SK-N-SH treated with all-trans-retinoic acid at 6 μM for 48 hours (cell line): ENCODE data around the gene KCNAB3.

Source experiments
- ATAC-seq: fragments of 200-7000 bp; cut with Tn5 transposase; 3 replicates; pipeline ENCODE4 v1.9.1; 2020; ENCODE audit warnings: mild to moderate bottlenecking, moderate library complexity
- ARNTL ChIP-seq: fragments of 450-650 bp; formaldehyde crosslinking; IDR thresholded peaks from 2 replicates; pipeline ENCODE4 v1.5.0; 2020; ENCODE audit warnings: low read depth, mild to moderate bottlenecking, moderate library complexity, borderline replicate concordance
- BACH2 ChIP-seq: fragments of 250-450 bp; sonication (Bioruptor Pico); IDR thresholded peaks from 2 replicates; pipeline ENCODE4 v1.9.0; 2021; ENCODE audit warnings: mild to moderate bottlenecking, borderline replicate concordance
- CSDC2 ChIP-seq: fragments of 250-450 bp; sonication (Bioruptor Pico); IDR thresholded peaks from 2 replicates; pipeline ENCODE4 v1.5.0; 2020; ENCODE audit warnings: mild to moderate bottlenecking, moderate library complexity
- ESRRG ChIP-seq: fragments of 250-450 bp; sonication (Bioruptor Pico); IDR thresholded peaks from 2 replicates; pipeline ENCODE4 v1.6.1; 2021; ENCODE audit warnings: mild to moderate bottlenecking
- OSR1 ChIP-seq: fragments of 250-450 bp; sonication (Bioruptor Pico); IDR thresholded peaks from 2 replicates; pipeline ENCODE4 v1.8.0; 2022; ENCODE audit warnings: moderate library complexity, mild to moderate bottlenecking, inconsistent platforms
- PATZ1 ChIP-seq: fragments of 250-450 bp; sonication (Bioruptor Pico); IDR thresholded peaks from 2 replicates; pipeline ENCODE4 v1.8.0; 2020; ENCODE audit warnings: mild to moderate bottlenecking, moderate library complexity, borderline replicate concordance
- RARB ChIP-seq: fragments of 250-450 bp; sonication (Bioruptor Pico); IDR thresholded peaks from 2 replicates; pipeline ENCODE4 v1.8.0; 2021; ENCODE audit warnings: mild to moderate bottlenecking, moderate library complexity
- TCF4 ChIP-seq: fragments of 250-450 bp; sonication (Bioruptor Pico); IDR thresholded peaks from 2 replicates; pipeline ENCODE4 v1.8.0; 2021; ENCODE audit warnings: mild to moderate bottlenecking, moderate library complexity, borderline replicate concordance
- TSHZ2 ChIP-seq: fragments of 250-450 bp; sonication (Bioruptor Pico); IDR thresholded peaks from 2 replicates; pipeline ENCODE4 v1.5.0; 2020; ENCODE audit warnings: mild to moderate bottlenecking, moderate library complexity
- ZC3H10 ChIP-seq: fragments of 250-450 bp; sonication (Bioruptor Pico); IDR thresholded peaks from 2 replicates; pipeline ENCODE4 v1.5.1; 2021; ENCODE audit warnings: mild to moderate bottlenecking, moderate library complexity
- ZFP3 ChIP-seq: fragments of 250-450 bp; sonication (Bioruptor Pico); IDR thresholded peaks from 2 replicates; pipeline ENCODE4 v1.5.0; 2020; ENCODE audit warnings: mild to moderate bottlenecking, moderate library complexity
- ZFP30 ChIP-seq: fragments of 450-650 bp; formaldehyde crosslinking; IDR thresholded peaks from 2 replicates; pipeline ENCODE4 v1.5.0; 2022; ENCODE audit warnings: mild to moderate bottlenecking, moderate library complexity
- ZNF565 ChIP-seq: fragments of 450-650 bp; formaldehyde crosslinking; conservative IDR thresholded peaks from 2 replicates; pipeline ENCODE4 v1.5.0; 2020; ENCODE audit warnings: low read depth, mild to moderate bottlenecking, moderate library complexity
- ZNF70 ChIP-seq: fragments of 450-650 bp; formaldehyde crosslinking; IDR thresholded peaks from 2 replicates; pipeline ENCODE4 v1.5.0; 2020; ENCODE audit warnings: mild to moderate bottlenecking, moderate library complexity
- ZNF8 ChIP-seq: fragments of 450-650 bp; formaldehyde crosslinking; IDR thresholded peaks from 2 replicates; pipeline ENCODE4 v1.5.0; 2020; ENCODE audit warnings: mild to moderate bottlenecking, moderate library complexity
- TF ChIP-seq, protein P1 (sequence below): fragments of 250-450 bp; sonication (Bioruptor Pico); IDR thresholded peaks from 2 replicates; pipeline ENCODE4 v1.8.0; 2021; ENCODE audit warnings: low read depth, mild to moderate bottlenecking, moderate library complexity, borderline replicate concordance
- TF ChIP-seq, protein P2 (sequence below): fragments of 250-450 bp; sonication (Bioruptor Pico); IDR thresholded peaks from 2 replicates; pipeline ENCODE4 v1.5.1; 2021; ENCODE audit warnings: mild to moderate bottlenecking, moderate library complexity
- TF ChIP-seq, protein P3 (sequence below): fragments of 250-450 bp; sonication (Bioruptor Pico); IDR thresholded peaks from 2 replicates; pipeline ENCODE4 v1.5.1; 2020; ENCODE audit warnings: low read depth, mild to moderate bottlenecking, moderate library complexity

KCNAB3 gene

GRCh38 chr17:7882068-7882467 is 47.6 kb downstream of the KCNAB3 start:
- TF ChIP-seq TCF4 (CRISPR knock-in tag): no peak
- TF ChIP-seq OSR1: no peak
- TF ChIP-seq ZNF70 (CRISPR knock-in tag): no peak
- no peak for TF ChIP-seq TSHZ2 (CRISPR knock-in tag)
- no peak for ATAC-seq

GRCh38 chr17:7881276-7882054 is 48.2 kb downstream of the KCNAB3 start:
- peak; percentile 32 for ATAC-seq

DNA sequence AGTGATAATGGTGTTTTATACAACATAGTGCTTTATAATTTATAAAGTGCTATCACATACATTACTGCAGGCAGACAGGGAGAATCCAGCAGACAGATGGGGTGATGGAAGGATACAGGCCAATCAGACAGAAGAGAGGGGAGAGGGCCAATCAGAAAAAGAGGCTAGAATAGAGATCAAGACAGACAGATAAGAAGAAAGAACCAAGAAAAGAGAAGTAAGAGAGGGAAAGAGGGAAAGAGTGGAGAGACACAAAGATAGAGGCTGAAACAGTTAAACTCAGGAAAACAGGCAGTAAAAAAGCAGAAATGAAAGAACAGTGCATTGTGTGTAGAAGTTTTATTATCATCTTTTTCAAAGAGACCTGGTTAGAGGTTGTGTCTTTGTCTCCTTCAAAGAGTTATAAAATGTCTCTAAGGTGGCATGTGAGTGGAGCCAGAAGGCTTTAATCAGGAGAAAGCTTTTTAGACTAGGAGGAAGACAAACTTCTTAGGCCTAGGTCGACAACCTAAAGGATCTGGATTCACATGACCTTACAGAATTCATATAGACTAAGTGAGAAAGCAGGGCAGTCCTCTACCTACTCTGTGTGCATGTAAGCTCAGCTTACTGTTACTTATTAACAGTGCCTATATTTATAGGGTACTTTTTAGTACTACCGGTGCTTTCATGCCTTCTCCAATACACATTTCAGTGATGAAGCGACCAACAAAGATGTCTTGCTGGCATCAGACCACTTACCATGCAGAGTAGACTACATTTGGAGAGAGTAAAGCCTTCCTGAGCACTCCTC is 49.4 kb downstream of the KCNAB3 start:
- ATAC-seq: no peak
- TF ChIP-seq, protein P1, sequence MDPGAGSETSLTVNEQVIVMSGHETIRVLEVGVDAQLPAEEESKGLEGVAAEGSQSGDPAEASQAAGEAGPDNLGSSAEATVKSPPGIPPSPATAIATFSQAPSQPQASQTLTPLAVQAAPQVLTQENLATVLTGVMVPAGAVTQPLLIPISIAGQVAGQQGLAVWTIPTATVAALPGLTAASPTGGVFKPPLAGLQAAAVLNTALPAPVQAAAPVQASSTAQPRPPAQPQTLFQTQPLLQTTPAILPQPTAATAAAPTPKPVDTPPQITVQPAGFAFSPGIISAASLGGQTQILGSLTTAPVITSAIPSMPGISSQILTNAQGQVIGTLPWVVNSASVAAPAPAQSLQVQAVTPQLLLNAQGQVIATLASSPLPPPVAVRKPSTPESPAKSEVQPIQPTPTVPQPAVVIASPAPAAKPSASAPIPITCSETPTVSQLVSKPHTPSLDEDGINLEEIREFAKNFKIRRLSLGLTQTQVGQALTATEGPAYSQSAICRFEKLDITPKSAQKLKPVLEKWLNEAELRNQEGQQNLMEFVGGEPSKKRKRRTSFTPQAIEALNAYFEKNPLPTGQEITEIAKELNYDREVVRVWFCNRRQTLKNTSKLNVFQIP: no peak
- TF ChIP-seq ESRRG (CRISPR knock-in tag) (no peak), ZFP3 (CRISPR knock-in tag) (no peak), PATZ1 (CRISPR knock-in tag) (no peak), ARNTL (CRISPR knock-in tag) (no peak), ZNF565 (no peak), TSHZ2 (CRISPR knock-in tag) (no peak), OSR1 (no peak), RARB (no peak), CSDC2 (no peak), ZNF8 (no peak), ZFP30 (no peak), BACH2 (no peak)

More at GRCh38 chr17:7881276-7882054, 48.2 kb downstream of the KCNAB3 start:
- TF ChIP-seq, protein P2, sequence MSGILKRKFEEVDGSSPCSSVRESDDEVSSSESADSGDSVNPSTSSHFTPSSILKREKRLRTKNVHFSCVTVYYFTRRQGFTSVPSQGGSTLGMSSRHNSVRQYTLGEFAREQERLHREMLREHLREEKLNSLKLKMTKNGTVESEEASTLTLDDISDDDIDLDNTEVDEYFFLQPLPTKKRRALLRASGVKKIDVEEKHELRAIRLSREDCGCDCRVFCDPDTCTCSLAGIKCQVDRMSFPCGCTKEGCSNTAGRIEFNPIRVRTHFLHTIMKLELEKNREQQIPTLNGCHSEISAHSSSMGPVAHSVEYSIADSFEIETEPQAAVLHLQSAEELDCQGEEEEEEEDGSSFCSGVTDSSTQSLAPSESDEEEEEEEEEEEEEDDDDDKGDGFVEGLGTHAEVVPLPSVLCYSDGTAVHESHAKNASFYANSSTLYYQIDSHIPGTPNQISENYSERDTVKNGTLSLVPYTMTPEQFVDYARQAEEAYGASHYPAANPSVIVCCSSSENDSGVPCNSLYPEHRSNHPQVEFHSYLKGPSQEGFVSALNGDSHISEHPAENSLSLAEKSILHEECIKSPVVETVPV (CRISPR knock-in tag): no peak
- TF ChIP-seq PATZ1 (CRISPR knock-in tag) (no peak), RARB (no peak), CSDC2 (no peak), ZC3H10 (CRISPR knock-in tag) (no peak), ZNF565 (no peak)
- TF ChIP-seq, protein P3, sequence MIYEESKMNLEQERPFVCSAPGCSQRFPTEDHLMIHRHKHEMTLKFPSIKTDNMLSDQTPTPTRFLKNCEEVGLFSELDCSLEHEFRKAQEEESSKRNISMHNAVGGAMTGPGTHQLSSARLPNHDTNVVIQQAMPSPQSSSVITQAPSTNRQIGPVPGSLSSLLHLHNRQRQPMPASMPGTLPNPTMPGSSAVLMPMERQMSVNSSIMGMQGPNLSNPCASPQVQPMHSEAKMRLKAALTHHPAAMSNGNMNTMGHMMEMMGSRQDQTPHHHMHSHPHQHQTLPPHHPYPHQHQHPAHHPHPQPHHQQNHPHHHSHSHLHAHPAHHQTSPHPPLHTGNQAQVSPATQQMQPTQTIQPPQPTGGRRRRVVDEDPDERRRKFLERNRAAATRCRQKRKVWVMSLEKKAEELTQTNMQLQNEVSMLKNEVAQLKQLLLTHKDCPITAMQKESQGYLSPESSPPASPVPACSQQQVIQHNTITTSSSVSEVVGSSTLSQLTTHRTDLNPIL (CRISPR knock-in tag): no peak
